Measurements from ENCODE around the gene OTOGL.

- TF ChIP-seq, protein P1, sequence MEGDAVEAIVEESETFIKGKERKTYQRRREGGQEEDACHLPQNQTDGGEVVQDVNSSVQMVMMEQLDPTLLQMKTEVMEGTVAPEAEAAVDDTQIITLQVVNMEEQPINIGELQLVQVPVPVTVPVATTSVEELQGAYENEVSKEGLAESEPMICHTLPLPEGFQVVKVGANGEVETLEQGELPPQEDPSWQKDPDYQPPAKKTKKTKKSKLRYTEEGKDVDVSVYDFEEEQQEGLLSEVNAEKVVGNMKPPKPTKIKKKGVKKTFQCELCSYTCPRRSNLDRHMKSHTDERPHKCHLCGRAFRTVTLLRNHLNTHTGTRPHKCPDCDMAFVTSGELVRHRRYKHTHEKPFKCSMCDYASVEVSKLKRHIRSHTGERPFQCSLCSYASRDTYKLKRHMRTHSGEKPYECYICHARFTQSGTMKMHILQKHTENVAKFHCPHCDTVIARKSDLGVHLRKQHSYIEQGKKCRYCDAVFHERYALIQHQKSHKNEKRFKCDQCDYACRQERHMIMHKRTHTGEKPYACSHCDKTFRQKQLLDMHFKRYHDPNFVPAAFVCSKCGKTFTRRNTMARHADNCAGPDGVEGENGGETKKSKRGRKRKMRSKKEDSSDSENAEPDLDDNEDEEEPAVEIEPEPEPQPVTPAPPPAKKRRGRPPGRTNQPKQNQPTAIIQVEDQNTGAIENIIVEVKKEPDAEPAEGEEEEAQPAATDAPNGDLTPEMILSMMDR (IDR thresholded peaks at IDR 0.05 in 4 of 5, conservative IDR thresholded peaks at IDR 0.05 in 1 of 5) = no peak
- no peak for TF ChIP-seq POLR2A (IDR thresholded peaks at IDR 0.05)
These were observed 200.6 kb downstream of the OTOGL start for GRCh38 chr12:80299976-80300375.
